Measurements from ENCODE around the gene TEAD4.

The TEAD4 gene

GRCh38 chr12:2960996-2961616 is 1.9 kb downstream of the TEAD4 start:
- no peak for DNase-seq (ENCODE audit: low spot score)

GRCh38 chr12:2961705-2962104 is 2.5 kb downstream of the TEAD4 start:
- DNase-seq (ENCODE audit: low spot score), result no peak

GRCh38 chr12:2963154-2963759 is 4.1 kb downstream of the TEAD4 start:
- no peak for DNase-seq (ENCODE audit: low spot score)

- DNase-seq (ENCODE audit: low spot score), result no peak
Measured at GRCh38 chr12:2963760-2964292, 4.6 kb downstream of the TEAD4 start.

GRCh38 chr12:2967651-2968050 is 8.5 kb downstream of the TEAD4 start:
- DNase-seq (ENCODE audit: low spot score), result no peak

GRCh38 chr12:2970744-2971143 is 11.5 kb downstream of the TEAD4 start:
- DNase-seq (ENCODE audit: low spot score), result no peak

- no peak for DNase-seq (ENCODE audit: low spot score)
Measured at GRCh38 chr12:2973566-2973965, 14.4 kb downstream of the TEAD4 start.

- no peak for DNase-seq (ENCODE audit: low spot score)
Measured at GRCh38 chr12:2974560-2974971, 15.4 kb downstream of the TEAD4 start.

GRCh38 chr12:2976581-2976996 is 17.4 kb downstream of the TEAD4 start:
- no peak for DNase-seq (ENCODE audit: low spot score)

GRCh38 chr12:2977776-2978175 is 18.6 kb downstream of the TEAD4 start:
- no peak for DNase-seq (ENCODE audit: low spot score)

GRCh38 chr12:2979806-2980205 is 20.6 kb downstream of the TEAD4 start:
- no peak for DNase-seq (ENCODE audit: low spot score)

- DNase-seq (ENCODE audit: low spot score), result no peak
Measured at GRCh38 chr12:2980630-2981029, 21.4 kb downstream of the TEAD4 start.

- no peak for DNase-seq (ENCODE audit: low spot score)
Measured at GRCh38 chr12:2982361-2982760, 23.2 kb downstream of the TEAD4 start.

- no peak for DNase-seq (ENCODE audit: low spot score)
Measured at GRCh38 chr12:2984249-2984648, 25.1 kb downstream of the TEAD4 start.

GRCh38 chr12:2984698-2985097 is 25.5 kb downstream of the TEAD4 start:
- DNase-seq (ENCODE audit: low spot score), result no peak

- DNase-seq (ENCODE audit: low spot score), result no peak
Measured at GRCh38 chr12:2986876-2987275, 27.7 kb downstream of the TEAD4 start.

- DNase-seq (ENCODE audit: low spot score), result no peak
Measured at GRCh38 chr12:2988494-2988893, 29.3 kb downstream of the TEAD4 start.

GRCh38 chr12:2992724-2993123 is 33.5 kb downstream of the TEAD4 start:
- DNase-seq (ENCODE audit: low spot score), result no peak

- no peak for DNase-seq (ENCODE audit: low spot score)
Measured at GRCh38 chr12:2997989-2998670, 38.9 kb downstream of the TEAD4 start.

GRCh38 chr12:2998789-2999264 is 39.6 kb downstream of the TEAD4 start:
- no peak for DNase-seq (ENCODE audit: low spot score)

- DNase-seq (ENCODE audit: low spot score), result no peak
Measured at GRCh38 chr12:2999265-2999841, 40.2 kb downstream of the TEAD4 start.

- DNase-seq (ENCODE audit: low spot score), result no peak
Measured at GRCh38 chr12:3000548-3001275, 41.5 kb downstream of the TEAD4 start.

All from CD4-positive, alpha-beta T cell treated with Interleukin-15 for 4 hours (primary cell).